Smooth muscle cell (in vitro differentiated cells): Measurements from ENCODE around the gene HOXB6. TPM values are rescaled to one million over a fixed set of nuclear protein-coding genes. Genes with fewer than 3 reads are reported as not detected.

Experiments used
- DNase-seq: peaks from one replicate; lab custom pipeline; 2025; ENCODE audit not compliant: unreplicated experiment; lab: John Stamatoyannopoulos, UW
- H2AFZ ChIP-seq: fragments of 200-600 bp; sonication (generic); 2 replicates; pipeline ENCODE4 v1.6.0; 2016; ENCODE audit warnings: antibody characterized with exemption, low read depth, mild to moderate bottlenecking
- H3F3A ChIP-seq: fragments of 200-600 bp; sonication (generic); 2 replicates; pipeline ENCODE4 v1.6.0; 2017; ENCODE audit warnings: antibody characterized with exemption, low read depth
- H3K27ac ChIP-seq: fragments of 200-600 bp; sonication (generic); 2 replicates; pipeline ENCODE4 v1.5.1; 2016; ENCODE audit warnings: low read depth, mild to moderate bottlenecking
- H3K27me3 ChIP-seq: fragments of 200-600 bp; sonication (generic); 2 replicates; pipeline ENCODE4 v1.6.1; 2016; ENCODE audit warnings: low read depth, mild to moderate bottlenecking
- H3K36me3 ChIP-seq: fragments of 200-600 bp; sonication (generic); 2 replicates; pipeline ENCODE4 v1.5.1; 2016; ENCODE audit warnings: low read depth
- H3K4me1 ChIP-seq: fragments of 200-600 bp; sonication (generic); 2 replicates; pipeline ENCODE4 v1.5.1; 2016; ENCODE audit warnings: low read depth
- H3K4me2 ChIP-seq: fragments of 200-600 bp; sonication (generic); 2 replicates; pipeline ENCODE4 v1.6.0; 2016; ENCODE audit warnings: mild to moderate bottlenecking
- H3K4me3 ChIP-seq: fragments of 200-600 bp; sonication (generic); 2 replicates; pipeline ENCODE4 v1.5.1; 2016; ENCODE audit warnings: mild to moderate bottlenecking
- H3K79me2 ChIP-seq: fragments of 200-600 bp; sonication (generic); 2 replicates; pipeline ENCODE4 v1.6.0; 2016; ENCODE audit warnings: low read depth, mild to moderate bottlenecking
- H3K9ac ChIP-seq: fragments of 200-600 bp; sonication (generic); 2 replicates; pipeline ENCODE4 v1.6.0; 2016; ENCODE audit warnings: low read depth
- H3K9me3 ChIP-seq: fragments of 200-600 bp; sonication (generic); replicated peaks from 2 replicates; pipeline ENCODE4 v1.5.1; 2016; ENCODE audit warnings: low read depth
- H4K20me1 ChIP-seq: fragments of 200-600 bp; sonication (generic); 2 replicates; pipeline ENCODE4 v1.6.0; 2016; ENCODE audit warnings: low read depth
- CTCF ChIP-seq: fragments of 200-600 bp; sonication (generic); IDR thresholded peaks from 2 replicates; pipeline ENCODE4 v1.5.1; 2017; ENCODE audit warnings: borderline replicate concordance, mild to moderate bottlenecking, antibody characterized with exemption; ENCODE audit not compliant: insufficient read depth, poor library complexity, severe bottlenecking
- WGBS: methylation state at CpG from one replicate; pipeline ENCODE4 v1.1.7; 2016; ENCODE audit warnings: low lambda C conversion rate; 5-methylcytosine and 5-hydroxymethylcytosine counted together
- polyA plus RNA-seq: library from polyadenylated mRNA; unstranded; fragments of >200 nt; fragmentation: Nextera tagmentation; extraction: Ambion mirVana; gene quantifications from 2 replicates; pipeline ENCODE4 v1.2.1, GENCODE V29; 2016
- total RNA-seq: library from RNA; depleted of rRNA; stranded (reverse); fragments of >200 nt; gene quantifications from 2 replicates; pipeline ENCODE4 v1.2.3, GENCODE V29; 2014

The HOXB6 gene
- total and polyA plus RNA-seq, 2 experiments from 2014 or later: 6.3 to 9.3 TPM

GRCh38 chr17:48599354-48599753 lies 5.4 kb downstream of the HOXB6 start:
- Histone ChIP-seq H3K27me3 (peaks cover 7% of the 10 kb centered on the region), H3K36me3 (no peaks in the 10 kb centered on the region), H2AFZ (no peak overlapping the region), H3K4me3 (peak overlapping the region; percentile 57), H3K27ac (peak overlapping the region; percentile 79), H3K4me2 (peak overlapping the region; percentile 98), H4K20me1 (peaks cover 90% of the 10 kb centered on the region), H3K9ac (no peak overlapping the region), H3F3A (peaks cover 20% of the 10 kb centered on the region), H3K4me1 (peaks cover 9% of the 10 kb centered on the region), H3K79me2 (peaks cover 95% of the 10 kb centered on the region), H3K9me3 (no peaks in the 10 kb centered on the region)
- 46% methylated on average over 5 of the region's 5 CpGs for WGBS
- no peak for DNase-seq
- TF ChIP-seq CTCF: no peak

GRCh38 chr17:48598736-48599135 lies 6.0 kb downstream of the HOXB6 start:
- H3K4me3 ChIP-seq: peak overlapping the region; percentile 57
- 14% methylated on average over 7 of the region's 7 CpGs for WGBS
- H4K20me1 ChIP-seq: peaks cover 91% of the 10 kb centered on the region
- H3K4me1 ChIP-seq: peaks cover 9% of the 10 kb centered on the region
- peaks cover 7% of the 10 kb centered on the region for H3K27me3 ChIP-seq
- H3K9me3 ChIP-seq: no peaks in the 10 kb centered on the region
- DNase-seq: no peak
- H2AFZ ChIP-seq: no peak overlapping the region
- peaks cover 90% of the 10 kb centered on the region for H3K79me2 ChIP-seq
- peak overlapping the region; percentile 79 for H3K27ac ChIP-seq
- peaks cover 20% of the 10 kb centered on the region for H3F3A ChIP-seq
- no peak for TF ChIP-seq CTCF
- peak overlapping the region; percentile 69 for H3K9ac ChIP-seq
- H3K4me2 ChIP-seq: peak overlapping the region; percentile 98
- H3K36me3 ChIP-seq: no peaks in the 10 kb centered on the region

- Histone ChIP-seq H3K79me2 (peaks cover 89% of the 10 kb centered on the region), H3K9ac (peak overlapping the region; percentile 69)
- no peak for TF ChIP-seq CTCF
Measured at GRCh38 chr17:48597778-48598631, 6.8 kb downstream of the HOXB6 start.

GRCh38 chr17:48597528-48597777 lies 7.3 kb downstream of the HOXB6 start:
- peak overlapping the region; percentile 98 for H3K4me2 ChIP-seq
- H3K27me3 ChIP-seq: peaks cover 12% of the 10 kb centered on the region
- H3F3A ChIP-seq: peaks cover 14% of the 10 kb centered on the region
- TF ChIP-seq CTCF: no peak
- 4% methylated on average over 16 of the region's 16 CpGs for WGBS
- H4K20me1 ChIP-seq: peaks cover 92% of the 10 kb centered on the region
- no peaks in the 10 kb centered on the region for H3K36me3 ChIP-seq
- H3K4me3 ChIP-seq: peak overlapping the region; percentile 57
- no peaks in the 10 kb centered on the region for H3K9me3 ChIP-seq
- H3K79me2 ChIP-seq: peaks cover 89% of the 10 kb centered on the region
- H2AFZ ChIP-seq: no peak overlapping the region
- H3K9ac ChIP-seq: peak overlapping the region; percentile 69
- DNase-seq: no peak
- peak overlapping the region; percentile 79 for H3K27ac ChIP-seq
- peaks cover 17% of the 10 kb centered on the region for H3K4me1 ChIP-seq

More at GRCh38 chr17:48597778-48598631, 6.8 kb downstream of the HOXB6 start:
- Histone ChIP-seq H3K4me2 (peak overlapping the region; percentile 98), H3K27me3 (peaks cover 7% of the 10 kb centered on the region), H4K20me1 (peaks cover 91% of the 10 kb centered on the region), H3K4me1 (peaks cover 13% of the 10 kb centered on the region), H2AFZ (no peak overlapping the region), H3K27ac (peak overlapping the region; percentile 79), H3K36me3 (no peaks in the 10 kb centered on the region), H3F3A (peaks cover 18% of the 10 kb centered on the region), H3K9me3 (no peaks in the 10 kb centered on the region), H3K4me3 (peak overlapping the region; percentile 57)
- DNase-seq: no peak
- 1% methylated on average over 67 of the region's 68 CpGs for WGBS
